Stimulated activated CD4-positive, alpha-beta T cell treated with anti-CD3 and anti-CD28 coated beads, Interleukin-2, amount 100 ng/mL, for 4 hours (primary cell): ENCODE results near the gene LRRC3B.

Experiments
- DNase-seq: peaks from one replicate; pipeline ENCODE4 v3.0.0-alpha.2; 2020; ENCODE audit warnings: low read depth

LRRC3B gene

GRCh38 chr3:26708501-26708900 lies 85.9 kb downstream of the LRRC3B start:
- no peak for DNase-seq

DNA sequence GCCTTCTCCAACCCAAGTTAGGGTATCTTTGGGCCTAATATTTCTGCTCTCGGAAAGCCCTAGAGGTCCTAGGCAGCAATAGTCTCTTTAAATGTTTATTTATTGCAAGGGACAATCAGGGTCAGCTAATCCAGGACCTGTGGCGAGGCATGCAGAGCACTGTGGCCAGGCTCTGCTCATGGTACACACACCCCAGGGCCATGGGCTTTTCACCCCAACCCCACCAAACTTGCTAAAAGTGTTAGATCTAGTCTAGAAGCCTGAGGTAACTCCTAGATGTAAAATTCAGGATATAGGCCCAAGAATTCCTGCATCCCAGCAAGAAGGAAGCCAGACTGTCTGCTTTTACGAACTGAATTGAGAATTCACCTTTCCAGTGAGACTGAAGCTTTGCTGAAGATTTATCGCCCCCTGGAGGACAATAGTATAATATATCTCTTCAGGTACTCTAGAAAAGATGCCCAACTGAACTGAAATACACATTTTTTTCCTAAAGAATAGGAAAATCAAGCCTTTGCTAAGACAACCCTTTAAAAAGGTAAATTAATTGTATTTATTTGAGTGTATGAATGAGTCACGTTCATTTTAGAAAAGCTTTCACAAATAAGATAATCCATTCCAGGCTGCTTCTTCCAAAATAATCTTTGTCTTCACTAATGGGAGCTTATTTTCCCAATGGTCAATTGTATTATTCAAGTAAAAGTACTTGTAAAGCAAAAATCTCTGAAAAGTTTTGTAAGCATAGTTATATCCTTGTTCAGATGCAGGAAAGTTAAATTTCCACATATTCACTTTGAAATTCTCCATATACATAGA lies 89.8 kb downstream of the LRRC3B start:
- no peak for DNase-seq

GRCh38 chr3:26713091-26713490 lies 90.5 kb downstream of the LRRC3B start:
- DNase-seq, result no peak

- no peak for DNase-seq
Measured at GRCh38 chr3:26714485-26714884, 91.9 kb downstream of the LRRC3B start.

- DNase-seq, result no peak
Measured at GRCh38 chr3:26715431-26715830, 92.9 kb downstream of the LRRC3B start.

DNA sequence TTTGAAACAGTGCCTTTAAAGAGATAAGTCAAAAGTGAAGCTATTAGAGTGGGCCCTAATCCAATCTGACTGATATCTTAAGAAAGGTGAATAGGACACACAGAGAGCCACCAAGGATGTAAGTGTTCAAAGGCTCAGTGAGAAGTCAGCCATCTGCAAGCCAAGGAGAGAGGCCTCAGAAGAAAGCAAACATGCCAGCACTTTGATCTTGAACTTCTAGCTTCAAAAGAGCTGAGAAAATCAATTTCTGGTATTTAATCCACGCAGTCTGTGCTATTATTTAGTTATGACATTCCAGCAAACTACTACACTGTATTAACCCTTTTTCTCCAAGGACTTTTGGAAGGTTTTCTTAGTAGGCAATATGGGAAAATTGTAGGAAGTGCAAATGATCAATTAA lies 95.7 kb downstream of the LRRC3B start:
- DNase-seq, result no peak

DNA sequence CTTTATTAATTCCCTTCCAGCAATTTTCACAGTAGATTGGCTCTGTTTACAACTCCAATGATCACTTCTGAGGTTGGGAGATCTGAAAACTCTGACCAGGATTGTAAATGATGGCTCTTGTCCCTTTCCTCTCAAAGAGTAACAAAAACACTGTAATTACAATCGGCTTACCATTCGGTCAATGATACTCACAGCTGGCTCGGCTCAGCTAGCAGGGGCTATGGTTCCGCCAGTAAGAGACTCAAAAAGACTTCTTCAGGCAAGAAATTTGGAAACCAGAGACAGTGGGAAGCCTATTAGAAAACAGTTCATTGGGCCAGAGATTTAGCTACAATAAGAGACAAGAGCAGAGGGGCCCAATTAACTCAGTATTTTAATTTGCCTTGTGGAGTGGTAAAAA lies 96.6 kb downstream of the LRRC3B start:
- DNase-seq, result no peak

DNA sequence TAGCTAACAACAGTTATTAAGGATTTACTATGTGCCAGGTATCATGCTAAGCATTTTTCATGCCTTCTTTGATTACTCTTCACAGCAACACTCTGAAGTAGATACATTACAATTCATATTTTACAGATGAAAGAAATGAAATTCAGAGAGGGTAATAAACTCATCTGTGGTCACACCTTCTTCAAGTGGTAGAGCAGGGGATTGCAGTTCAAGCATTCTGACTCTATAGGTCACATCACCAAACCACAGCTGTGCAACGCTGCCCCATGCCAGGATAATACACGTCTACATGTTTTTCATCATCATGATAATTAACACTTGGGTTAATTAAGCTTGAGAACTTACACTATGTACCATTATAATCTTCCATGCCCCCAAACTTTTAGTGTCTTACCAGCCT lies 98.5 kb downstream of the LRRC3B start:
- DNase-seq, result no peak

DNA sequence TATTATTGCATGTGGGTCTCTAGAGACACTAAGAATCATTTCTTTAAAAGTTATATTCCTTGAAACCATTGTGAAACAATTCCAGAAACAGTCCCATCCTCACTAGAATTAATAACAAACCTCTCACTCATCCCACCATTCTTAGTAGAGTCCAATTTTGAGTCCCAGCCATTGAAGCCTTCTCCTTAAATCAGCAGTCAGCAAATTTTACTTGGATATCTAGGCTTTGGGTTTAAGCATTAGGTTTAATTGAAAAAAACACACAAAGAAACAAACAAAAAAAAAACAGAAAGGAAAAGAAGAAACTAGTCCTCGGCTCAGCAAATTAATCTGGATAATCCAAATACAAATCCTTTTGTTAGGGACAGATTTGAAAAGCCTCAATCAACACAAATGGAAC lies 109.3 kb downstream of the LRRC3B start:
- DNase-seq, result no peak

DNA sequence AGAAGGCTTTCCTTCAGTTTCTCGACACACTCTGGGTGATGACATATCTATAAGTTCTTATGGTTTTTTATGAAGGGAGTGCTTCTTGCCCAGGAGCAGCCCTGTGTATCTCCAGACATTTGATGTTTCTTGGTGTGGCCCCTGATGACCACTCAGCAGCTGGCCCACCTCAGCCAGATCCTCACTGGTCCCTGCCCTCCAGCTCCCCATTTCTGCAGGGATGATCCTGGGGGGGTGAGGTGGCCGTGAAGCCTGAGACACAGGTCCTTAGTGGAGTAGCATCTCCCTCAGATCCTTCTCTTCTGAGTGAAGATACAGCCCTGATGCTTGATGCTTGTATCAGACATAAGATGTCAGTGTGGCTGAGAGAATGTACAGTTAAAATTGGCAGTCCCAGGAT lies 127.7 kb downstream of the LRRC3B start:
- no peak for DNase-seq

- DNase-seq, result no peak
Measured at GRCh38 chr3:26752466-26752865, 129.9 kb downstream of the LRRC3B start.

- DNase-seq, result no peak
Measured at GRCh38 chr3:26753095-26753494, 130.5 kb downstream of the LRRC3B start.

DNA sequence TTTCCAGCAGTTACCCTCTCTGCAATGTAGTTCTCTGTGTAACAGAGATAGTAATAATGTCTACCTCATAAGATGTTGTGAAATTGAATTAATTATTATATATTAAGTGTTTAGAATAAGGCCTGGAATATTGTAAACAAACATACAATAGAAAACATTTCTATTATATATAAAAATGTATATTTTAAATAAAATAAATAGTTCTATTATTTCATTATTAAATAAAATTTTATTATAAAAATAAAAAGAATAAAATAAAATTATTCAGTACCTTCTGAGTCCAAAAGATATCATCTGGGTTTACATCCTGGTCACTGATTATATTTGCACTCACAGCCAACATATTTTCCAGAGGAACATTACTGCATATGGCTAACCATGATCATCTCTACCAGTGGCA lies 135.4 kb downstream of the LRRC3B start:
- no peak for DNase-seq
